Measurements from ENCODE around the gene MYMK. TPM values are rescaled to one million over a fixed set of nuclear protein-coding genes. Genes with fewer than 3 reads are reported as not detected.

The MYMK gene
- total RNA-seq, 1 experiment from 2014 or later, result not detected

DNA sequence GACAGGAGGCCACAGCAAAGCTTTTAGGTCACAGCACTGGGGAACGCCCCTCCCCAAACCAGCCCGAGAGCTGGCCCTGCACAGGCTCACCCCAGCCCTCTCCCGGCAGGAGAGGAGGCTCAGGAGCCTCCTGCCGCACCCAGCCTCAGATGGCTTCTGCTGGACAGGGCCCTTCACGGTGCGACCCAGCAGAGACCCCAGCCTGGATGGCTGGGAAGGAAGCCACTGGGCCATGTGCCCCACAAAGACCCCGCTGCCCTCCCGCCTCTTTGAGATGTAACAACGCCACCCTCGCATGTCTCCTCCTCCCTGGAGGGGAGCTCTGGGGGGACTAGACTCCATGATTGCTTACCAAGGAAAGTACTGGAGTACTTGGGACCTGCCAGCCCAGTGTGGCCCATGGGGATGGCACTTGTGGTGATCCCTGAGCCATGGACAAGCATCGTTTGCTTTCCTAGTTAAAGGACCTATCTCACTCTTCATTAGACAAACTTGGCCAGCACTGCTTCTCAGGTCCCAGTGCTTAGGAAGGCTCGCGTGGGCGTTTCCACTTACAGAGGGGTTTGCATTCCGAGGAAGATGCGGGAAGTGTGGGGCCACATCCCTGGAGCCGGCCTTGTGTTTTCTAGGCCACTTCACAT lies 9.0 kb downstream of the MYMK start:
- Mint-ChIP-seq H3K4me1 (ENCODE audit: low read depth, unreplicated experiment) (peaks cover under 1% of the 10 kb centered on the region), H3K36me3 (ENCODE audit: insufficient read depth, unreplicated experiment) (no peaks in the 10 kb centered on the region), H3K4me3 (ENCODE audit: low read depth, unreplicated experiment) (no peak overlapping the region), H3K9me3 (ENCODE audit: low read depth, unreplicated experiment) (no peaks in the 10 kb centered on the region), H3K27ac (ENCODE audit: unreplicated experiment) (no peak overlapping the region), H3K27me3 (ENCODE audit: unreplicated experiment) (peaks cover 18% of the 10 kb centered on the region)
- TF ChIP-seq, protein P1, sequence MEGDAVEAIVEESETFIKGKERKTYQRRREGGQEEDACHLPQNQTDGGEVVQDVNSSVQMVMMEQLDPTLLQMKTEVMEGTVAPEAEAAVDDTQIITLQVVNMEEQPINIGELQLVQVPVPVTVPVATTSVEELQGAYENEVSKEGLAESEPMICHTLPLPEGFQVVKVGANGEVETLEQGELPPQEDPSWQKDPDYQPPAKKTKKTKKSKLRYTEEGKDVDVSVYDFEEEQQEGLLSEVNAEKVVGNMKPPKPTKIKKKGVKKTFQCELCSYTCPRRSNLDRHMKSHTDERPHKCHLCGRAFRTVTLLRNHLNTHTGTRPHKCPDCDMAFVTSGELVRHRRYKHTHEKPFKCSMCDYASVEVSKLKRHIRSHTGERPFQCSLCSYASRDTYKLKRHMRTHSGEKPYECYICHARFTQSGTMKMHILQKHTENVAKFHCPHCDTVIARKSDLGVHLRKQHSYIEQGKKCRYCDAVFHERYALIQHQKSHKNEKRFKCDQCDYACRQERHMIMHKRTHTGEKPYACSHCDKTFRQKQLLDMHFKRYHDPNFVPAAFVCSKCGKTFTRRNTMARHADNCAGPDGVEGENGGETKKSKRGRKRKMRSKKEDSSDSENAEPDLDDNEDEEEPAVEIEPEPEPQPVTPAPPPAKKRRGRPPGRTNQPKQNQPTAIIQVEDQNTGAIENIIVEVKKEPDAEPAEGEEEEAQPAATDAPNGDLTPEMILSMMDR (IDR thresholded peaks at IDR 0.05; ENCODE audit: unreplicated experiment), result no peak
- intact Hi-C loops (cut with micrococcal nuclease; ENCODE audit: unreplicated experiment), result no loop called here
- no TSS peak for BruUV-seq (replicated peaks)
- no peak for DNase-seq
- CTCF ChIA-PET, result no interaction called here

DNA sequence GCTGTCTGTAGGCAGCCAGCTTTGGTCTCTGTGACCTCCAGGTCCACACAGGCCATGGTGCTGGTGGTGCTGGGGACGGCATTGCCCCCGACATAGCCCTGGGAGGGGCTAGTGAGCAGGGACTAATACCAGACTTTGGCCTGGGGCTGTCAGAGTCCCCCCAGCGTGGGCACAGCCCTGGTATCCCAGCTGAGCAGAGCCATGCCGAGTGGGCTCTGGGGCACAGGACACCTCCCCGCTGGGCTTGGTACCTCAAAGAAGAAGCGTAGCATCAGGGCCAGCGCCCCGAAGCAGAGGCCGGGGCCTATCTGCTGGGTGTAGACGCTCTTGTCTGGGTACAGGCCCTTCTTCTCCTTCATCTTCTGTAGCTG lies 9.5 kb downstream of the MYMK start:
- TF ChIP-seq, protein P1 (IDR thresholded peaks at IDR 0.05; ENCODE audit: unreplicated experiment), result no peak
- Mint-ChIP-seq H3K9me3 (ENCODE audit: low read depth, unreplicated experiment) (no peaks in the 10 kb centered on the region), H3K4me3 (ENCODE audit: low read depth, unreplicated experiment) (no peak overlapping the region), H3K27me3 (ENCODE audit: unreplicated experiment) (peaks cover 18% of the 10 kb centered on the region), H3K4me1 (ENCODE audit: low read depth, unreplicated experiment) (no peaks in the 10 kb centered on the region), H3K27ac (ENCODE audit: unreplicated experiment) (no peak overlapping the region), H3K36me3 (ENCODE audit: insufficient read depth, unreplicated experiment) (no peaks in the 10 kb centered on the region)
- BruUV-seq (replicated peaks), result no TSS peak
- CTCF ChIA-PET, result no interaction called here
- DNase-seq, result no peak
- intact Hi-C loops (cut with micrococcal nuclease; ENCODE audit: unreplicated experiment), result no loop called here

DNA sequence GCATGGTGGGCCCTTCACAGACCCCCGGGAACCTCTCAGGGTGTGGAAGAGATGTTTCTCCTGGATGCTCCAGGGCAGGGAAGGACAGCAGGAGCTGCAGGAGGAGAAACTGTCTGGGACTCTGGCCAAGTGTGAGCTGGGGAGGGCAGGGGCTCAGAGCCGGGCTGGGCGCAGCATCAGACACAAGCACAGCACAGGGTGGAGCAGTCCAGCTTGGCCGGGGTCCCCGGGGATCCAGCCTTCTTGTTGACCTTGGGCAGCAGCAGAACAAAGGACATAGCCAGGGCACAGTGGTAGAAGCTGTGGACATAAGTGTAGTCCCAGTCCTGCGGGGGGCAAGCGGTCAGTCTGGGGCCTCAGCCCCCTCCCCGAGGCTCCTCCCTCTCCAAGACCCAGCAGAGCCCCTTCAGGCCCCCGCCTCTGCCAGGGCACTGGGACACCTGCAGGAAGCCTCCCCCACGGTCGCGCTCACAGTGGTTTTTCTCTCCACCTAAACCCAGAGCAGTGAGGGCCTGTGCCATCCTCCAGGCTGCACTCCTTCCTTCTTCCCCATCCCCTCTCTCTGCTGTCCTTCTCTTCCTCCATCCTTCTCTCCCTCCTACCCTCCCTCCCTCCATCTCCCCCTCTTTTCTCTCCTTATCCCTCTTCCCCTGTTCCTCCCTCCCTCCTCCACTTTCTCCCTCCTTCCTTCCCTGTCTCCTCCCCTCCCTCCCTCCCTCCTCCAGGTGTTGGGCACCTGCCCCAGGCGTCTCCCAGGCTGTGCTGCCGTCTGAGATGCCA lies 10.1 kb downstream of the MYMK start:
- Mint-ChIP-seq H3K4me3 (ENCODE audit: low read depth, unreplicated experiment) (no peak overlapping the region), H3K36me3 (ENCODE audit: insufficient read depth, unreplicated experiment) (no peaks in the 10 kb centered on the region), H3K9me3 (ENCODE audit: low read depth, unreplicated experiment) (no peaks in the 10 kb centered on the region), H3K4me1 (ENCODE audit: low read depth, unreplicated experiment) (no peaks in the 10 kb centered on the region), H3K27me3 (ENCODE audit: unreplicated experiment) (peaks cover 18% of the 10 kb centered on the region), H3K27ac (ENCODE audit: unreplicated experiment) (no peak overlapping the region)
- CTCF ChIA-PET, result no interaction called here
- intact Hi-C loops (cut with micrococcal nuclease; ENCODE audit: unreplicated experiment), result no loop called here
- BruUV-seq (replicated peaks), result no TSS peak
- no peak for DNase-seq
- TF ChIP-seq, protein P1 (IDR thresholded peaks at IDR 0.05; ENCODE audit: unreplicated experiment), result no peak

DNA sequence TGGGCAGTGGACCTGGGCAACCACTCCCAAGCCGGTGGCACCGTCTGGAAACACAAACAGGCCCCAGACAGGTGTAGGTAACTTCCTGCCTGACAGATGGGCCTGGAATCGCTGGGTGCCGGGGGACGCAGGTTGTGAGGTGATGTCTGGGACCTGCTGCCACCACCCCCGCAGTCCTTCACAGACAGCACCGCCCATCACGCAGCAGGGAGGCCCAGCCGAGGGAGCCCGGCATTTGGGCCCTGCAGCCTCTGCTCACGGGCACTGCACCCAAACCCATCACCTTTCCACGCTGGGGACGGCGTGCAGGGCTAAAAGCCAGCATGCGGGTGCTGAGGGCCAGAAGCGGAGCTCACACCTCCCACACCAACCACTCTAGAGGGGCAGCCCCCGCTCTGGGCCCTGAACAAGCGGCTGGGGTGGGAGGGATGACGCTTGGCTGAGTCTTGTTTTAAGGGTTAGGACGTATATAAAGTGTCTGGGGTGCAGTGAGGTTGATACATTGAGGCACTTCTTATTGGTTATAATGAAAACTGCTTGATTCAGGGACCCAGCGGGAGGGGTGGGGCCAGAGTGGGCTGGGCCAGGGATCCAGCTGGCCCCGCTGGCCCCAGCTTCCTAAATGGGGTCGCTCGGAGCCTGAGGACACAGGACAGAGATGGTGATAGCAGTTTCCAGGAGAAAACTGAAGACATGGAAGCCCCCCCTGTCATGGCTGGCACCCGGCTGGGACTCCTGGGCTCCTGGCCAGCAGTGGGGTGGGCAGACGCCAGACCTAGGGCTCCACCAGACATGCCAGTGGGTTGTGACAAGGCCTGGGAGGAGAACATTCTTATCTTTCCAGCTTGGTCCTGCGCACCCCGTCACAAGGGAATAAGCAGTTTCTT lies 11.3 kb downstream of the MYMK start:
- Mint-ChIP-seq H3K36me3 (ENCODE audit: insufficient read depth, unreplicated experiment) (no peaks in the 10 kb centered on the region), H3K9me3 (ENCODE audit: low read depth, unreplicated experiment) (no peaks in the 10 kb centered on the region), H3K27ac (ENCODE audit: unreplicated experiment) (no peak overlapping the region), H3K4me3 (ENCODE audit: low read depth, unreplicated experiment) (no peak overlapping the region), H3K27me3 (ENCODE audit: unreplicated experiment) (peaks cover 18% of the 10 kb centered on the region), H3K4me1 (ENCODE audit: low read depth, unreplicated experiment) (no peaks in the 10 kb centered on the region)
- no TSS peak for BruUV-seq (replicated peaks)
- TF ChIP-seq, protein P1 (IDR thresholded peaks at IDR 0.05; ENCODE audit: unreplicated experiment), result no peak
- intact Hi-C loops (cut with micrococcal nuclease; ENCODE audit: unreplicated experiment), result no loop called here
- CTCF ChIA-PET, result no interaction called here
- no peak for DNase-seq

Measured in Calu3 (cell line).